GM12878 (cell line): ENCODE results near the gene RACK1.

Experiments used
- BHLHE40 ChIP-seq, 2 experiments: fragments of 450-650 bp in 1 of 2; IDR thresholded peaks; 2 replicates each; pipeline ENCODE4 v1.6.1; 2011 to 2017; ENCODE audit warnings: low read depth in 2 of 2, borderline replicate concordance in 1 of 2, improper control_type of control experiment in 1 of 2, low read length in 1 of 2, mild to moderate bottlenecking in 1 of 2
- TAF1 ChIP-seq: IDR thresholded peaks from 2 replicates; pipeline ENCODE4 v1.6.1; 2011; ENCODE audit warnings: mild to moderate bottlenecking, low read depth, low read length, borderline replicate concordance
- TF ChIP-seq, protein P1 (sequence below): fragments of 450-650 bp; IDR thresholded peaks from 2 replicates; pipeline ENCODE4 v1.6.1; 2016; ENCODE audit warnings: mild to moderate bottlenecking, moderate library complexity, borderline replicate concordance

DNA sequence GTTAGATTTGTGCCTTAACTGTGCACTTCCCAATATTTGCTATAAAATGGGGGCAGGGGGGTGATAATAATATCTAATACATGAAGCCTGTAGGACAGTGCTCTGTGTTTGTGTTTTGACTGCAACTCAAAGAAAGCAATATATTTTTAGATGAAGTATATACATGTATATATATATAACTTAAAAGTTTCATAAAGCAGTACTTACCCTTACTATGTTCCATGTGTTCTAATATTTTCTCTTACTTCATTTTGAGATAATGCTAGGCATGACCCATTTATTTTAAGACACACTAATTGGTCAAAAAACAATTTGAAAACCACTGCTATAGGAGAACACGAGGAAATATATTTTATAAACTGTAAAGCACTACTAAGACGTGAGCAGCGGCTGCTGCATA lies 14.9 kb upstream of the RACK1 start:
- TF ChIP-seq, protein P1, sequence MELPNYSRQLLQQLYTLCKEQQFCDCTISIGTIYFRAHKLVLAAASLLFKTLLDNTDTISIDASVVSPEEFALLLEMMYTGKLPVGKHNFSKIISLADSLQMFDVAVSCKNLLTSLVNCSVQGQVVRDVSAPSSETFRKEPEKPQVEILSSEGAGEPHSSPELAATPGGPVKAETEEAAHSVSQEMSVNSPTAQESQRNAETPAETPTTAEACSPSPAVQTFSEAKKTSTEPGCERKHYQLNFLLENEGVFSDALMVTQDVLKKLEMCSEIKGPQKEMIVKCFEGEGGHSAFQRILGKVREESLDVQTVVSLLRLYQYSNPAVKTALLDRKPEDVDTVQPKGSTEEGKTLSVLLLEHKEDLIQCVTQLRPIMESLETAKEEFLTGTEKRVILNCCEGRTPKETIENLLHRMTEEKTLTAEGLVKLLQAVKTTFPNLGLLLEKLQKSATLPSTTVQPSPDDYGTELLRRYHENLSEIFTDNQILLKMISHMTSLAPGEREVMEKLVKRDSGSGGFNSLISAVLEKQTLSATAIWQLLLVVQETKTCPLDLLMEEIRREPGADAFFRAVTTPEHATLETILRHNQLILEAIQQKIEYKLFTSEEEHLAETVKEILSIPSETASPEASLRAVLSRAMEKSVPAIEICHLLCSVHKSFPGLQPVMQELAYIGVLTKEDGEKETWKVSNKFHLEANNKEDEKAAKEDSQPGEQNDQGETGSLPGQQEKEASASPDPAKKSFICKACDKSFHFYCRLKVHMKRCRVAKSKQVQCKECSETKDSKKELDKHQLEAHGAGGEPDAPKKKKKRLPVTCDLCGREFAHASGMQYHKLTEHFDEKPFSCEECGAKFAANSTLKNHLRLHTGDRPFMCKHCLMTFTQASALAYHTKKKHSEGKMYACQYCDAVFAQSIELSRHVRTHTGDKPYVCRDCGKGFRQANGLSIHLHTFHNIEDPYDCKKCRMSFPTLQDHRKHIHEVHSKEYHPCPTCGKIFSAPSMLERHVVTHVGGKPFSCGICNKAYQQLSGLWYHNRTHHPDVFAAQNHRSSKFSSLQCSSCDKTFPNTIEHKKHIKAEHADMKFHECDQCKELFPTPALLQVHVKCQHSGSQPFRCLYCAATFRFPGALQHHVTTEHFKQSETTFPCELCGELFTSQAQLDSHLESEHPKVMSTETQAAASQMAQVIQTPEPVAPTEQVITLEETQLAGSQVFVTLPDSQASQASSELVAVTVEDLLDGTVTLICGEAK: no peak
- no peak for TF ChIP-seq BHLHE40 (IDR thresholded peaks at IDR 0.05; ENCODE audit: borderline replicate concordance in 1 of 2, low read depth in 2 of 2, low read length in 1 of 2)
- no peak for TF ChIP-seq TAF1
